Caco-2 (cell line): ENCODE data around the gene RAPGEF2. TPM values are rescaled to one million over a fixed set of nuclear protein-coding genes. Genes with fewer than 3 reads are reported as not detected.

Experiments
- BruUV-seq: library from RNA; stranded (reverse); fragments of 400-500 nt; replicated peaks from 2 replicates; lab custom pipeline; 2021; lab: Mats Ljungman, UMichigan
- CTCF ChIA-PET: fragments of 300-600 bp; sonication (Branson Sonifier 250); formaldehyde crosslinking; loops from one replicate; lab custom pipeline; 2022; ENCODE audit warnings: antibody characterized with exemption; lab: Charles Lee
- POLR2A ChIA-PET: fragments of 300-600 bp; sonication (Branson Sonifier 250); formaldehyde crosslinking; loops from one replicate; lab custom pipeline; 2022; ENCODE audit warnings: antibody characterized with exemption; lab: Charles Lee
- DNase-seq, 2 experiments: peaks; one replicate each; pipeline versions ENCODE4 v3.0.0 to v3.0.0-alpha.2; 2020 to 2022
- H3K27me3 ChIP-seq: replicated peaks from 2 replicates; pipeline ENCODE4 v1.6.0; 2011; ENCODE audit warnings: low read length; ENCODE audit not compliant: control insufficient read depth, insufficient read depth
- H3K36me3 ChIP-seq: 2 replicates; pipeline ENCODE4 v1.5.1; 2011; ENCODE audit warnings: low read length; ENCODE audit not compliant: control insufficient read depth, insufficient read depth
- H3K4me1 ChIP-seq: fragments of 250-450 bp; sonication (Bioruptor Pico); 2 replicates; pipeline ENCODE4 v1.5.1; 2020; ENCODE audit warnings: mild to moderate bottlenecking
- H3K4me3 ChIP-seq: 2 replicates; pipeline ENCODE4 v1.5.1; 2011; ENCODE audit warnings: low read depth, mild to moderate bottlenecking, control low read depth, low read length
- H3K9me3 ChIP-seq: fragments of 250-450 bp; sonication (Bioruptor Pico); 2 replicates; pipeline ENCODE4 v1.5.1; 2020; ENCODE audit warnings: mild to moderate bottlenecking, moderate library complexity
- H3K27ac Mint-ChIP-seq: one replicate; pipeline ENCODE4 v1.8.0; 2022; ENCODE audit warnings: mixed read lengths; ENCODE audit not compliant: unreplicated experiment
- H3K27me3 Mint-ChIP-seq: one replicate; pipeline ENCODE4 v1.8.0; 2022; ENCODE audit warnings: mixed read lengths; ENCODE audit not compliant: insufficient read depth, unreplicated experiment
- H3K36me3 Mint-ChIP-seq: one replicate; pipeline ENCODE4 v1.8.0; 2022; ENCODE audit warnings: mild to moderate bottlenecking, mixed read lengths; ENCODE audit not compliant: insufficient read depth, unreplicated experiment
- H3K4me1 Mint-ChIP-seq: one replicate; pipeline ENCODE4 v1.8.0; 2022; ENCODE audit warnings: low read depth, mixed read lengths; ENCODE audit not compliant: unreplicated experiment
- H3K4me3 Mint-ChIP-seq: one replicate; pipeline ENCODE4 v1.8.0; 2022; ENCODE audit warnings: mild to moderate bottlenecking, moderate library complexity, mixed read lengths; ENCODE audit not compliant: unreplicated experiment
- H3K9me3 Mint-ChIP-seq: one replicate; pipeline ENCODE4 v1.8.0; 2022; ENCODE audit warnings: mixed read lengths; ENCODE audit not compliant: unreplicated experiment
- intact Hi-C: fragments of 100-400 bp; cut with micrococcal nuclease; formaldehyde crosslinking; loops from one replicate; pipeline ENCODE4 v1.10.0; 2022; ENCODE audit not compliant: unreplicated experiment
- total RNA-seq: library from RNA; stranded (reverse); gene quantifications from 2 replicates; pipeline ENCODE4 v1.2.3, GENCODE V29; 2022
- TF ChIP-seq, protein P1 (sequence below), 2 experiments: fragments of 200-600 bp in 1 of 2; IDR thresholded peaks; 1 replicate in 1 of 2; 2 replicates in 1 of 2; pipeline versions ENCODE4 v1.5.1 to v1.8.0; 2011 to 2022; ENCODE audit warnings: antibody characterized with exemption in 1 of 2, control low read depth in 1 of 2, inconsistent platforms in 1 of 2, low read depth in 1 of 2, low read length in 1 of 2, mild to moderate bottlenecking in 1 of 2, moderate library complexity in 1 of 2; ENCODE audit not compliant: insufficient read depth in 1 of 2, severe bottlenecking in 1 of 2, unreplicated experiment in 1 of 2

Gene RAPGEF2
- total RNA-seq, 1 experiment from 2014 or later = 67.6 TPM

DNA sequence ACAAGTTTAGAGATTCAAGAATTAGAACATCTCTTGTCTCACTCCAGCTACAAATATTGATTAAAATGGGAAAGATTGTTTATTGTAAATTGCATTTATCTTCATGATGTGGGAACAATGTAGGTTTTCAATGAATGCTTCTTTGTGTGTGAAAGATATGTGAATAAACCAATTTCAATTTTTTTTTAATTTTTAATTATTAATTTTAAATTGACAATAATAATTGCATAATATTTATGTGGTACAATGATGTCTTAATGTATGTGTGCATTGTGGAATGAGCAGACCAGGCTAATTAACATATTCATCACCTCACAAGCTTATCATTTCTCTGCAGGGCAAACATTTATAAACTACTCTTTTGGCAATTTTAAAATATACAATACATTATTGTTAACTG lies 281.1 kb downstream of the RAPGEF2 start:
- ChIA-PET POLR2A (no interaction called here), CTCF (interaction anchor here (0.6 kb wide), 1 partner anchor 146 kb away, joined by 20 read pairs; no protein-coding TSS in a partner anchor)
- H3K9me3 ChIP-seq = peaks cover 6% of the 10 kb centered on the region; the same call in 1 of the 2 replicates
- no peaks in the 10 kb centered on the region for H3K4me1 ChIP-seq
- H3K36me3 Mint-ChIP-seq = no peaks in the 10 kb centered on the region
- H3K9me3 Mint-ChIP-seq = peaks cover 14% of the 10 kb centered on the region
- intact Hi-C loops = no loop called here
- H3K27ac Mint-ChIP-seq = no peak overlapping the region
- no peaks in the 10 kb centered on the region for H3K36me3 ChIP-seq
- no peaks in the 10 kb centered on the region for H3K27me3 ChIP-seq
- no TSS peak for BruUV-seq
- no peak for DNase-seq
- no peaks in the 10 kb centered on the region for H3K4me1 Mint-ChIP-seq
- H3K4me3 ChIP-seq = no peak overlapping the region
- no peak overlapping the region for H3K4me3 Mint-ChIP-seq
- H3K27me3 Mint-ChIP-seq = no peaks in the 10 kb centered on the region
- TF ChIP-seq, protein P1, sequence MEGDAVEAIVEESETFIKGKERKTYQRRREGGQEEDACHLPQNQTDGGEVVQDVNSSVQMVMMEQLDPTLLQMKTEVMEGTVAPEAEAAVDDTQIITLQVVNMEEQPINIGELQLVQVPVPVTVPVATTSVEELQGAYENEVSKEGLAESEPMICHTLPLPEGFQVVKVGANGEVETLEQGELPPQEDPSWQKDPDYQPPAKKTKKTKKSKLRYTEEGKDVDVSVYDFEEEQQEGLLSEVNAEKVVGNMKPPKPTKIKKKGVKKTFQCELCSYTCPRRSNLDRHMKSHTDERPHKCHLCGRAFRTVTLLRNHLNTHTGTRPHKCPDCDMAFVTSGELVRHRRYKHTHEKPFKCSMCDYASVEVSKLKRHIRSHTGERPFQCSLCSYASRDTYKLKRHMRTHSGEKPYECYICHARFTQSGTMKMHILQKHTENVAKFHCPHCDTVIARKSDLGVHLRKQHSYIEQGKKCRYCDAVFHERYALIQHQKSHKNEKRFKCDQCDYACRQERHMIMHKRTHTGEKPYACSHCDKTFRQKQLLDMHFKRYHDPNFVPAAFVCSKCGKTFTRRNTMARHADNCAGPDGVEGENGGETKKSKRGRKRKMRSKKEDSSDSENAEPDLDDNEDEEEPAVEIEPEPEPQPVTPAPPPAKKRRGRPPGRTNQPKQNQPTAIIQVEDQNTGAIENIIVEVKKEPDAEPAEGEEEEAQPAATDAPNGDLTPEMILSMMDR (IDR thresholded peaks at IDR 0.05; ENCODE audit: insufficient read depth in 1 of 2, low read depth in 1 of 2, low read length in 1 of 2, severe bottlenecking in 1 of 2, unreplicated experiment in 1 of 2) = no peak

DNA sequence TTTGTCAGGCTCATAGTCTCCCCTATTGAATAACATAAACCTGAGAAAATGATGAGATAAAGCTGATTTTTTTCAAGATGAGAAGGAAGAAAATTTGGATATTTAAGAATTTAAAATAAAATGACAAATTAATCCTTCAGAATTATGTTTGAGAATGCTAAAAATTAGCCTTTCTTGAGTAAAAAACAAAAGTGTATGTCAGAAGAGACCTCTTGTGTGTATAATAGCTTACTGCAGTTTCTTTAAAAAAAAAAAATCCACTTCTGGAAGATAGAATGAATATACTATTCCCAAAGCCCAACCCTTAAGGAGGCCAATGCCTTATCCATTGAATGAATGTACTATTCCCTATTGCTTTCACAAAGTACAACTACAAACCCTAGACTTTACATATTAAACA lies 281.8 kb downstream of the RAPGEF2 start:
- TF ChIP-seq, protein P1 (IDR thresholded peaks at IDR 0.05; ENCODE audit: insufficient read depth in 1 of 2, low read depth in 1 of 2, low read length in 1 of 2, severe bottlenecking in 1 of 2, unreplicated experiment in 1 of 2) = peak in 1 of 2 experiments; percentile 2
- DNase-seq = no peak
- Mint-ChIP-seq H3K4me3 (no peak overlapping the region), H3K27me3 (no peaks in the 10 kb centered on the region), H3K27ac (no peak overlapping the region), H3K9me3 (peaks cover 14% of the 10 kb centered on the region), H3K4me1 (no peaks in the 10 kb centered on the region), H3K36me3 (no peaks in the 10 kb centered on the region)
- H3K4me1 ChIP-seq = no peaks in the 10 kb centered on the region
- CTCF ChIA-PET = interaction anchor here (0.6 to 0.7 kb wide), 2 partner anchors 31 to 147 kb away, joined by 3 to 20 read pairs; no protein-coding TSS in a partner anchor
- H3K36me3 ChIP-seq = no peaks in the 10 kb centered on the region
- no peaks in the 10 kb centered on the region for H3K27me3 ChIP-seq
- no peak overlapping the region for H3K4me3 ChIP-seq
- H3K9me3 ChIP-seq = peaks cover 6% of the 10 kb centered on the region; the same call in 1 of the 2 replicates
- no TSS peak for BruUV-seq
- POLR2A ChIA-PET = no interaction called here
- intact Hi-C loops = no loop called here

DNA sequence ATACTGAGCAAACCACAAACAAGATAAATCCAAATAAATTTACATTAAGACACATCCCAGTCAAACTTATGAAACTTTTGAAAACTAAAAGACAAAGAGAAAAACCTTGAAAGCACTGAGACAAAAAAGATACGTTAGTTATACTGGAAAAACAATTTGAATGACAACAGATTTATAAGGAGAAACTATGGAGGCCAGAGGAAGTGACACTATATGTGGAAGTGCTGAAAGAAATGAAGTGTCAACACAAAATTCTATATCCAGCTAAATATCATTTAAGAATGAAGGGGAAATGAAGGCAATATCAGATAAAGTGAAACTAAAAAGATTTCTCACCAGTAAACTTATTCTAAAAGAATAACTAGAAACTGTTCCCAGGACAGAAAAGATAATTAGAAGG lies 283.7 kb downstream of the RAPGEF2 start:
- Histone ChIP-seq H3K9me3 (peaks cover 6% of the 10 kb centered on the region; the same call in 1 of the 2 replicates), H3K36me3 (no peaks in the 10 kb centered on the region), H3K4me3 (no peak overlapping the region), H3K4me1 (no peaks in the 10 kb centered on the region), H3K27me3 (no peaks in the 10 kb centered on the region)
- POLR2A ChIA-PET = no interaction called here
- intact Hi-C loops = no loop called here
- DNase-seq = no peak
- no peaks in the 10 kb centered on the region for H3K27me3 Mint-ChIP-seq
- H3K4me3 Mint-ChIP-seq = no peak overlapping the region
- no TSS peak for BruUV-seq
- H3K4me1 Mint-ChIP-seq = no peaks in the 10 kb centered on the region
- H3K36me3 Mint-ChIP-seq = no peaks in the 10 kb centered on the region
- H3K27ac Mint-ChIP-seq = no peak overlapping the region
- TF ChIP-seq, protein P1 (IDR thresholded peaks at IDR 0.05; ENCODE audit: insufficient read depth in 1 of 2, low read depth in 1 of 2, low read length in 1 of 2, severe bottlenecking in 1 of 2, unreplicated experiment in 1 of 2) = no peak
- peaks cover 14% of the 10 kb centered on the region for H3K9me3 Mint-ChIP-seq
- CTCF ChIA-PET = no interaction called here
